Measurements from ENCODE around the gene NRP2. TPM values are rescaled to one million over a fixed set of nuclear protein-coding genes. Genes with fewer than 3 reads are reported as not detected.

NRP2 gene
- total RNA-seq, 1 donor from 2014 or later = 76.7 TPM

DNA sequence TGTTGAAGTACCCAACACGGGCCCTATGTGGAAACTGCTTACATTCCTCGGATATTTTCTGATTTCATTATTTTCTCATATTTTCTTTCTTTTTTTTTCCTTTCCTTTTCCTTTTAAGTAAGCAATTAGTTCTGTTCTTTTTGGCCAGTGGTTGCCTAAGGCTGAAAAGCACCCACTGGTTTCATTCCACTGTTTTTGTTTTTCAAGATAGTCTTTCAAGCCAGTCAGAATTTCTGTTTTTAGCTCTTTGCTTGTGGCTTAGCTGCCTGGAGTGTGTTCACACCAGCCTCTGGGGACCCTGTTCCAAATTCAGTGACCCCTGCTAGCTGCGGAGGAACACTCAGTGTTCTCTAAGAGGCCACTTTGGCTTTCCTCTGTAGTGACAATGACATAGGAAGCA is 73.6 kb downstream of the NRP2 start:
- Histone ChIP-seq H3K9ac (ENCODE audit: low read length) (peak overlapping the region; percentile 41), H4K20me1 (ENCODE audit: insufficient read depth, low read length) (no peaks in the 10 kb centered on the region), H2AFZ (ENCODE audit: low read depth, low read length) (no peak overlapping the region), H3K4me3 (ENCODE audit: insufficient read depth, low read depth, low read length) (no peak overlapping the region), H3K27ac (ENCODE audit: low read depth, low read length) (peak overlapping the region; percentile 70), H3K27me3 (ENCODE audit: insufficient read depth, low read length) (no peaks in the 10 kb centered on the region), H3K4me1 (ENCODE audit: insufficient read depth, low read length) (peaks cover 76% of the 10 kb centered on the region), H3K9me3 (ENCODE audit: insufficient read depth, low read depth, low read length) (no peaks in the 10 kb centered on the region), H3K79me2 (ENCODE audit: insufficient read depth, low read length) (no peaks in the 10 kb centered on the region), H3K4me2 (ENCODE audit: low read length) (no peak overlapping the region), H3K36me3 (ENCODE audit: insufficient read depth, low read length) (peaks cover 15% of the 10 kb centered on the region)
- TF ChIP-seq, protein P1, sequence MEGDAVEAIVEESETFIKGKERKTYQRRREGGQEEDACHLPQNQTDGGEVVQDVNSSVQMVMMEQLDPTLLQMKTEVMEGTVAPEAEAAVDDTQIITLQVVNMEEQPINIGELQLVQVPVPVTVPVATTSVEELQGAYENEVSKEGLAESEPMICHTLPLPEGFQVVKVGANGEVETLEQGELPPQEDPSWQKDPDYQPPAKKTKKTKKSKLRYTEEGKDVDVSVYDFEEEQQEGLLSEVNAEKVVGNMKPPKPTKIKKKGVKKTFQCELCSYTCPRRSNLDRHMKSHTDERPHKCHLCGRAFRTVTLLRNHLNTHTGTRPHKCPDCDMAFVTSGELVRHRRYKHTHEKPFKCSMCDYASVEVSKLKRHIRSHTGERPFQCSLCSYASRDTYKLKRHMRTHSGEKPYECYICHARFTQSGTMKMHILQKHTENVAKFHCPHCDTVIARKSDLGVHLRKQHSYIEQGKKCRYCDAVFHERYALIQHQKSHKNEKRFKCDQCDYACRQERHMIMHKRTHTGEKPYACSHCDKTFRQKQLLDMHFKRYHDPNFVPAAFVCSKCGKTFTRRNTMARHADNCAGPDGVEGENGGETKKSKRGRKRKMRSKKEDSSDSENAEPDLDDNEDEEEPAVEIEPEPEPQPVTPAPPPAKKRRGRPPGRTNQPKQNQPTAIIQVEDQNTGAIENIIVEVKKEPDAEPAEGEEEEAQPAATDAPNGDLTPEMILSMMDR (IDR thresholded peaks at IDR 0.05; ENCODE audit: insufficient read depth, low read depth, low read length) = no peak
- no peak for TF ChIP-seq EZH2 (IDR thresholded peaks at IDR 0.05; ENCODE audit: insufficient read depth, low read length)
- H3K4me3 Mint-ChIP-seq (ENCODE audit: unreplicated experiment) = no peak overlapping the region
- H3K27me3 Mint-ChIP-seq (ENCODE audit: low read depth, unreplicated experiment) = peaks cover 4% of the 10 kb centered on the region
- peaks cover 48% of the 10 kb centered on the region for H3K4me1 Mint-ChIP-seq (ENCODE audit: low read depth, unreplicated experiment)
- no peak overlapping the region for H3K27ac Mint-ChIP-seq (ENCODE audit: unreplicated experiment)
- no peaks in the 10 kb centered on the region for H3K9me3 Mint-ChIP-seq (ENCODE audit: unreplicated experiment)
- FAIRE-seq = no peak
- peak; percentile 44 for DNase-seq (ENCODE audit: low read depth)
- peaks cover 10% of the 10 kb centered on the region for H3K36me3 Mint-ChIP-seq (ENCODE audit: low read depth, unreplicated experiment)

DNA sequence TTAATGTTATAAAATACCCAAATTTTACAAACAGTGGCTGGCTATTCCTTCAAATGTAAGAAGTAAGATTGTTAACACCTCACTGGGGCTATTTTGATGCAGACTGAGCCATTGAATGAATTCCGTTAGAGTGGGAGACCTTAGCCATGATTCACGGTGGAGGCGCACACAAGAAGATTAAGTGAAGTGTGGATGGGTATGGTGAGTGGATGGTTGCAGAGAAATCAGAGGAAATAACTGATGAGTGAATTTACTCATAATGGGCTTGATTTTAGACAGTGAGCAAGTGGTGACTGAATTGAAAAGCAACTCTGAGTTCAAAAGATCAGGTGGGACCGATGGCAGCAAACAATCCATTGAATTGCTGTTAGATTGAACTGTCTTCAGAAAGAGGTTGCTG is 75.0 kb downstream of the NRP2 start:
- Mint-ChIP-seq H3K9me3 (ENCODE audit: unreplicated experiment) (no peaks in the 10 kb centered on the region), H3K27me3 (ENCODE audit: low read depth, unreplicated experiment) (peaks cover 9% of the 10 kb centered on the region), H3K4me1 (ENCODE audit: low read depth, unreplicated experiment) (peaks cover 40% of the 10 kb centered on the region), H3K36me3 (ENCODE audit: low read depth, unreplicated experiment) (peaks cover 10% of the 10 kb centered on the region), H3K27ac (ENCODE audit: unreplicated experiment) (peak overlapping the region; percentile 64), H3K4me3 (ENCODE audit: unreplicated experiment) (no peak overlapping the region)
- Histone ChIP-seq H3K27me3 (ENCODE audit: insufficient read depth, low read length) (no peaks in the 10 kb centered on the region), H4K20me1 (ENCODE audit: insufficient read depth, low read length) (no peaks in the 10 kb centered on the region), H3K9me3 (ENCODE audit: insufficient read depth, low read depth, low read length) (no peaks in the 10 kb centered on the region), H3K4me3 (ENCODE audit: insufficient read depth, low read depth, low read length) (no peak overlapping the region), H3K79me2 (ENCODE audit: insufficient read depth, low read length) (no peaks in the 10 kb centered on the region), H3K4me1 (ENCODE audit: insufficient read depth, low read length) (peaks cover 63% of the 10 kb centered on the region), H3K4me2 (ENCODE audit: low read length) (peak overlapping the region; percentile 57), H3K9ac (ENCODE audit: low read length) (peak overlapping the region; percentile 37), H3K27ac (ENCODE audit: low read depth, low read length) (peak overlapping the region; percentile 70), H2AFZ (ENCODE audit: low read depth, low read length) (no peak overlapping the region), H3K36me3 (ENCODE audit: insufficient read depth, low read length) (peaks cover 15% of the 10 kb centered on the region)
- FAIRE-seq (peak; percentile 41), DNase-seq (ENCODE audit: low read depth) (peak; percentile 67)
- no peak for TF ChIP-seq EZH2 (IDR thresholded peaks at IDR 0.05; ENCODE audit: insufficient read depth, low read length)
- TF ChIP-seq, protein P1 (IDR thresholded peaks at IDR 0.05; ENCODE audit: insufficient read depth, low read depth, low read length) = no peak

DNA sequence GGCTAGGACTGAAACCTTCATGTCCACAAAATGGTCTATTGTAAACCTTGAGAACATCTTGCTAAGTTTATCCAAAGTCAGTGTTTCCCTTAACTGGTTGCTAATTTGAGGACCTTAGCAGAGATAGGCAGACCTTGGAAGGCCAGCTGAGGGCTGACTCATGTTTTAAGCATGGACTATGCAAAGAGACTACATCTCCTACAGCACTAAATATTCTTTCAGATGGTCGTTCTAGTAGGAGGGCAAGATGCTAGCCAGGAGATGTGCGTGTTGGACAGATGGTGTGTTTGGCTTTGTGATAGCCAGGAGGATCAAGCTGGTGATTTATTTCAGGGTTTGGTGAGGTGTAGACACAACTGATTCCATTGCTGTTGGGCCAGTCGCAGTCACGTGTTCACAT is 75.8 kb downstream of the NRP2 start:
- DNase-seq (ENCODE audit: low read depth) = peak; percentile 94
- Mint-ChIP-seq H3K4me3 (ENCODE audit: unreplicated experiment) (no peak overlapping the region), H3K9me3 (ENCODE audit: unreplicated experiment) (no peaks in the 10 kb centered on the region), H3K27me3 (ENCODE audit: low read depth, unreplicated experiment) (peaks cover 9% of the 10 kb centered on the region), H3K4me1 (ENCODE audit: low read depth, unreplicated experiment) (peaks cover 40% of the 10 kb centered on the region), H3K36me3 (ENCODE audit: low read depth, unreplicated experiment) (peaks cover 10% of the 10 kb centered on the region), H3K27ac (ENCODE audit: unreplicated experiment) (peak overlapping the region; percentile 11)
- FAIRE-seq = peak; percentile 81
- Histone ChIP-seq H3K27ac (ENCODE audit: low read depth, low read length) (peak overlapping the region; percentile 70), H3K36me3 (ENCODE audit: insufficient read depth, low read length) (peaks cover 15% of the 10 kb centered on the region), H3K9ac (ENCODE audit: low read length) (peak overlapping the region; percentile 37), H3K27me3 (ENCODE audit: insufficient read depth, low read length) (no peaks in the 10 kb centered on the region), H2AFZ (ENCODE audit: low read depth, low read length) (no peak overlapping the region), H3K4me3 (ENCODE audit: insufficient read depth, low read depth, low read length) (no peak overlapping the region), H3K79me2 (ENCODE audit: insufficient read depth, low read length) (no peaks in the 10 kb centered on the region), H3K4me2 (ENCODE audit: low read length) (peak overlapping the region; percentile 57), H3K4me1 (ENCODE audit: insufficient read depth, low read length) (peaks cover 60% of the 10 kb centered on the region), H3K9me3 (ENCODE audit: insufficient read depth, low read depth, low read length) (no peaks in the 10 kb centered on the region), H4K20me1 (ENCODE audit: insufficient read depth, low read length) (no peaks in the 10 kb centered on the region)
- TF ChIP-seq EZH2 (IDR thresholded peaks at IDR 0.05; ENCODE audit: insufficient read depth, low read length) = no peak
- TF ChIP-seq, protein P1 (IDR thresholded peaks at IDR 0.05; ENCODE audit: insufficient read depth, low read depth, low read length) = no peak

Measured in astrocyte (in vitro differentiated cells and primary cell).